WI38 (cell line): Measurements from ENCODE around the gene BATF.
"Not testable (repeated sequence)": the region's sequence is repeated elsewhere in the genome, so short reads cannot be mapped to it uniquely, and the experiment has no call there.

Experiments used
- H3K4me3 ChIP-seq: 2 replicates; pipeline ENCODE4 v1.5.1; 2011; ENCODE audit warnings: low read depth, mild to moderate bottlenecking, control low read depth, low read length
- CTCF ChIP-seq: IDR thresholded peaks from 2 replicates; pipeline ENCODE4 v1.5.1; 2012; ENCODE audit warnings: low read depth, mild to moderate bottlenecking, control low read depth, low read length

The BATF gene

GRCh38 chr14:75522224-75522982, at the start of gene BATF:
TSS of gene BATF (plus strand) at chr14:75522469. CDS start at chr14:75522683, 214 bp downstream.
- no peak within 1 kb of the TSS for H3K4me3 ChIP-seq
- no peak for TF ChIP-seq CTCF

GRCh38 chr14:75474127-75474526, 48.1 kb upstream of the BATF start:
- not testable (repeated sequence) for H3K4me3 ChIP-seq

GRCh38 chr14:75476274-75476995, 45.8 kb upstream of the BATF start:
- H3K4me3 ChIP-seq: no peak overlapping the region
- TF ChIP-seq CTCF: no peak

GRCh38 chr14:75477881-75478280, 44.4 kb upstream of the BATF start:
- no peak overlapping the region for H3K4me3 ChIP-seq
- TF ChIP-seq CTCF: no peak

- TF ChIP-seq CTCF: no peak
- H3K4me3 ChIP-seq: no peak overlapping the region
These were observed 42.3 kb upstream of the BATF start for GRCh38 chr14:75479770-75480600.

GRCh38 chr14:75482366-75482765, 39.9 kb upstream of the BATF start:
- TF ChIP-seq CTCF: no peak
- no peak overlapping the region for H3K4me3 ChIP-seq

- H3K4me3 ChIP-seq: no peak overlapping the region
- TF ChIP-seq CTCF: no peak
These were observed 37.4 kb upstream of the BATF start for GRCh38 chr14:75484711-75485429.
